NCI-H1417 (cell line): Measurements from ENCODE around the gene BNIP2.
"Not testable (repeated sequence)": the region's sequence is repeated elsewhere in the genome, so short reads cannot be mapped to it uniquely, and the experiment has no call there.

ENCODE experiments used
- DNase-seq, 3 experiments: peaks; one replicate each; lab custom pipeline; 2025; lab: John Stamatoyannopoulos, UW

BNIP2 gene, protein sequence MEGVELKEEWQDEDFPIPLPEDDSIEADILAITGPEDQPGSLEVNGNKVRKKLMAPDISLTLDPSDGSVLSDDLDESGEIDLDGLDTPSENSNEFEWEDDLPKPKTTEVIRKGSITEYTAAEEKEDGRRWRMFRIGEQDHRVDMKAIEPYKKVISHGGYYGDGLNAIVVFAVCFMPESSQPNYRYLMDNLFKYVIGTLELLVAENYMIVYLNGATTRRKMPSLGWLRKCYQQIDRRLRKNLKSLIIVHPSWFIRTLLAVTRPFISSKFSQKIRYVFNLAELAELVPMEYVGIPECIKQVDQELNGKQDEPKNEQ

DNA sequence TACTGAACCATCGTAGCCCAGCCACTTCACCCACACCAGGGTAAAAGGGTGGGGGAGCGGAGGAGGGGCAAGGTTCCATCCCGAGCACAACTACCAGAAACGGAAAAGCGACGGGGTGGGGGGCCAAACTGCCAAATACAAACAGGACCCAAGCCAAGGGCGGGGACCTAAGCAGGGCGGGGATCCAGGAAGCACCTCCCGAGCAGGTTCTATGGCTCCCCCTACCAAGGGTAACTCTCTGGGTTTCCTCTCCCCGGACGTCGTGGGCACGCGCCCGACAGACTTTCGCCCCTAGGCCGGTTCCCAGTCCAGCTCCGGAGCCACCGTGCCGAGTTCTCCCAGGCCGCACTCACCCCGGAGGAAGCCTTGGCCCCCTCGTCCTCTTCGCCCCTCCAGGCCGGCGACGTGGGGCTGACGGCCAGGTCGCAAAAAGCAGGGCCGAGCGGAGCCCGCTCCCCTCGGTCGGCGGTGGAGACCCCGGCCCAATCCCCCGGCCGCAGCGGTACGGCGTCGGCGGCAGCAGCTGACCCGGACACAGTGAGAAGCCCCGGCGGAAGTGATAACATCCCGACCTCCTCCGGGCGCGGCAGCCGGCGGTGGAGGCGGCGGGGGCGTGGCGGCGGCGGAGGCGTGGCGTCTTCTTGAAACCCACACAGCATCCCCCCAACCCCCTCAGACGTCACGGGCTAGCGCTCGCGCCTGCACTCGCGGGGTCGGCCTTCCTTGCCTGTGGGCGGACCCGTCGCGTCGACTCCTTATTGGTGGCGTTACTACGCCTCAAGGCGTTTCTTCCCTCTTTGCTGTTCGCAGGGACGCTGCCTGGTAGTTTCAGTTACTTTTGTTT is at the start of gene BNIP2:
Gene BNIP2, minus strand, starts transcription at position 539 of the 844 bp plus-strand sequence. CDS start 6,863 bp downstream, outside the sequence.
- DNase-seq = peak; percentile 87 to 99 (median 98)

DNA sequence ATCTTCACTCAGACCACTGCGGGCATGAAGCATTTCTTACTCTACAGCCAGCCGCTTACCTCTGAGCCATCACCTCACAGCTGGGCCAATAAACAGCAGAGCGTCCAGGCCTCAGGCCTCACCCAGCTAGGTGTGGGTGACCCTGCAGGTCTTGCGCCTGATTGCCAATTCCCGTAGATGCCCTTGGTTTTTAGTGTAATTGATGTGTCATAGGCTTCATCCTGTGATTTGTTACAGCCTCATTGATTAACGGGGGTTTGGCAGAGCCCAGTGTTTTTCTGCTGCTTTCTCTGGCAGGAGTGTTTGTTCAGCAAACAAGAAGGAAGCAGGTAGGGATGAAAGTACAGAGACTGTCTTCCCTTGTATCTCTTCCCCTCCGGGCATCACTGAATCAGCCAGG is 49.6 kb upstream of the BNIP2 start:
- peak in 2 of 3 experiments; percentile 57 to 89 for DNase-seq

DNA sequence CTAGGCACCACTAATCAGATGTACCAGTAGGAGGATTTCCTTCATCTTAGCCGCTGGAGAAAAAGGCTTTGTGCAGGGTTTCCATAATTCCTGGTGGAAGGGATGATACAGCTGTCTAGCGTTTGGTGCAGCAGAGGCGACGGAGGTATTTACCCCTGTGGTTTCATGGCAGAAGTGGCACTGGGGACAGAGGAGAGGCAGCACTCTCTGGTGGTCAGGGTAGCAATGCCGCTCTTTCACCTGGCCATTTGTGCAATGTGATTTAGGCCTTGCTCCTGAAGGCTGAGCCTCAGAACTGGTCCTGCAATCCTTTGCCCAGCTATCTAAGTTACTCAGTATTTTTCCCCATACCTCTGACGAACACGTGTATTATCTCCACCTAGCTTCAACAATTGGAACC is 47.1 kb upstream of the BNIP2 start:
- no peak for DNase-seq

DNA sequence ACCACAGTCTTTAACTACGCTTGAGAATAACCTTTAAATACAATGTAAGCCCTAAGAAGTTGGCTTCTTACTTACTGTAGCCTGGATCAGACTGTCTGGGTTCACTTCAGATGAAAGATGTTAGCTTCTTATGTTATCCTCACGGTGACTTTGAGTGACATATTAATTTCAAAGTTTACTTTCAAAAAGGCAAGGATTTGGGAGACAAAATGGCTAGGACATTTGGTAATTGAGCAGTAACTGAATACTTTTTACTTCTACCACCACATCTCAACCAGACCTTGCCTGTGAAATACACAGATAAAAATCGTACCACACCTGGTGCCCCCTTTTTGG is 36.0 kb upstream of the BNIP2 start:
- no peak for DNase-seq

DNA sequence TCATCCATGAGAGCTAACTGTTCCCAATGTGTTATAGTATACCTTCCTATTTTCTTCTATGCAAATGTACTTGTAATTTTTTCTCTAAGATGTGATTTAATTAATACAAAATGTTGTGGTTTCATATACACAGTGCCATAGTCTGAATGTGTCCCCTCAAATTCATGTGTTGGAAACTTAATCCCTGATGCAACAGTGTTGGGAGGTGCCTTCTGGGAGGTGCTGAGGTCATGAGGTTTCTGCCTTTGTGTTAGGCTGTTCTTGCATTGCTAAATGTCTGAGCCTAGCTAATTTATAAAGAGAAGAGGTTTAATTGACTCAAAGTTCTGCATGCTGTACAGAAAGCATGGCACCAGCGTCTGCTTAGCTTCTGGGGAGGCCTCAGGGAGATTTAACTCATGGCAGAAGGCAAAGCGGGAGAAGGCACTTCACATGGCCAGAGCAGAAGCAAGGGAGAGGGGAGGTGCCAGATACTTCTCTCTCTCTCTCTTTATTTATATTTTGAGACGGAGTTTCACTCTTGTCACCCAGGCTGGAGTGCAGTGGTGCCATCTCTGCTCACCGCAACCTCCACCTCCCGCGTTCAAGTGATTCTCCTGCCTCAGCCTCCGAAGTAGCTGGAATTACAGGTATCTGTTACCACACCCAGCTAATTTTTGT is 34.7 kb upstream of the BNIP2 start:
- no peak for DNase-seq

DNA sequence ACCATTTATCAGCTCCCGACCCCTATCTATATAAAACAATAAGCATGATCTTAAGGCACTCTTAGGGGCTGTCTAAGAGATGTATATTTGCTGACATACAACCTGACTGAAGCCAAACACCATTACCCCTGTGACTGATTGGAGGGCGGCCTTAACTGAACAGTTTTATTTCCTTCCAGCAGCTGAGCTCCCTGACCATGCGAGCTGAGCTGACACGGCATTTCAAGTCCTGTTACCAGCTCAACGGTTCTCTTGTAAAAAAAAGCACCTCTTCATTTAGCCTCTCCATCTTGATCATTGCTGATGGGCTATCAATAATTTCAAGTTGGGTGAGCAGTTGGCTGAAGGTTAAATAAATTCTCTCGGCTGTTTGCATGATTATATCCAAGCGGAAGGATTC is 33.4 kb upstream of the BNIP2 start:
- DNase-seq = no peak

DNA sequence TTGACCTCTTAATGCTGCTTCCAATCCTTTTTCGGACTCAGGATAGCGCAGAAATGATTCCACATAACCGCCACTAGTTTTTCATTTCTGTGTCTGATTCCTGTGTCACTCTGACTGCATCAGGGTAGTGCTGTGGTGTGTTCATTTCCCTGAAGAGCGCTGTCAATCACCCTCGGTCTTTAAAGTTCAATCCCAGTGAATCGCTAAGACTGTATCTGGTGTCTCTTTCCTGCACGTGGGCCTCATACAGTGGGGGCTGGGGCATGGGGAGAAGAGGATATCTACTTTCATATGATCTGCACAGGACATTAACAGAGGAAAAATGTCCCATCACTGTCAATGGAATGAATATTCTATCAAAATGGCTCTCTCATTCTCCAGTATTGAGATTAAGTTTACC is 32.9 kb upstream of the BNIP2 start:
- DNase-seq = no peak

DNA sequence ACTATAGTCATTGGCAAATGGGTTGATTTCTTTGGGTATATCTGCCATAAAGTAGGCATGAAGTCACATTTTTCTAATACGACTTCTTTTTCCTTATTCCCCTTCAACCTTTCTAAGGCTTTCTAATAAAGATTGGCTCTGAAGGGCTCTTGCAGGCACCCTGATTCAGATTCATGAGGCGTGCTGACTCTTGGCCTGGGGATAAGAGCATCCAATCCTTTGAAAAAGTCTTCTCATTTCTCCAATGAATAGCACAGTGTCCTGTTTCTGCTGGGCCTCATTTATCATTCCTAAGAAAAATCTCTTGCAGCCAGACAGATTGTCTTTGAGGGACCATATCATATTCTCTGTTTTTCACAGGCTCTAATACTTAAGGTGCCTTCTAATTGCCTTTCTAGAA is 32.3 kb upstream of the BNIP2 start:
- no peak for DNase-seq

DNA sequence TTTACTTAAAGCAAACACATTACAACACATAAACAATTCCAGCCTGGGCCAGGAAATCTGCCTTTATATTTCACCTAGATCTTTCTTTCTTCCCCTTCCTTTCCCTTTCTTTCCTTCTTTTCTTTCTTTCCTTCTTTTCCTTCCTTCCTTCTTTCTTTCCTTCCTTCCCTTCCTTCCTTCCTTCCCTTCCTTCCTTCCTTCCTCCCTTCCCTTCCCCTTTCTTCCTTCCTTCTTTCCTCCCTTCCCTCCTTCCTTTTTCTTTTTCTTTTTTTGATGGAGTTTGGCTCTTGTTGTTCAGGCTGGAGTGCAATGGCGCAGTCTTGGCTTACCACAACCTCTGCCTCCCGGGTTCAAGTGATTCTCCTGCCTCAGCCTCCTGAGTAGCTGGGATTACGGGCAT is 24.1 kb upstream of the BNIP2 start:
- DNase-seq = no peak

DNA sequence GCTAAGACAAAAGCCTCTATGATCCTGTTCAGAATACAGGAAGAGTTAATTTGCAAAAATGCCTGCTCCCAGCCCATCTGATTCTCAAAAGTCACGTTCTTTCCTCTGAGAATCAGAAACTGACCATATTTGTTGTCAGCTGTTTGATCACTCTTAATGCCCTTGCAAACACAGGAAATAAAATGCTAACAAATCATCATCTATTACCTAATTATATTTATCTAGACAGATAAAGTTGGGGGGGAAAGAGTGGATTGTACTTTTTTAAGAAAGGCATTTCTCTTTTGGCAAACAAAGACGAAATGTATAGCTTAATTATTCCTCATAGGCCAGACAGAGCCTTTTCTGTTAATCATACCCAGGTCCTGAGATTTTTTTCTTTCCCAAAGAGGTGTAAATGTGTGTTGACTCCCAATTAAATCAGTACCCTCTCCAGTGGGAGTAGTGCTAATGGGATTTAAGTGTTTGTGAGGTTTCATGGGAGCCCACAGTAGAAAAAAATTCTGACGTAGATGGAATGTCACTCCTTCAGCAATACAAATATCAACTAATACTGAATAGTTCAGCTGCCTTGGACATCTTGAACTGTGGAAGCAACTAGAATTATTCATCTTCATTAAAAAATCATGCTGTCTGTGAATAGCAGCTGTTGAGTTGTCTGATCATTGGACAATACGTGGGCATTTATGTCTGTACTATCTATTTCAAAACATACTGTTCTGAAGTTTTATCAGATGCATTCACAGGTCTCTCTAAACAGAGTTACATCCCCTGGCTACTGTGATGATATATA is 22.5 kb upstream of the BNIP2 start:
- DNase-seq = peak in 2 of 3 experiments; percentile 48 to 84

DNA sequence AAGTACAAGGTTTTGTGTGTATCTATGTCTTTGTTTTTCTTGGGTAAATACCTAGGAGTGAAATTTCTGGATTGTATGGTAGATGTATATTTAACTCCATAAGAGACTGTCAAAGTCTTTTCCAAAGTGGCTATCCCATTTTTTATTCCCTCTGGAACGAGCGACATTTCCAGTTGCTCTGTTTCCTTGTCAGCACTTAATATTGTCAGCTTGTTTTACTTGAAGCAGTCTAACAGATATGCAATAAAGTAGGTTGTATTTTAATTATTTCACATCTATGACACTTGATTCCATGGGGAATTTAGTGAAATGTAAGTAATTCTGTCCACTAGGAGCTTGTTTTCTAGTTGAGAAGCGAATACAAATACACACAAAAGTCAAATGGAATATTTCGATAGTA is 18.5 kb upstream of the BNIP2 start:
- no peak for DNase-seq

DNA sequence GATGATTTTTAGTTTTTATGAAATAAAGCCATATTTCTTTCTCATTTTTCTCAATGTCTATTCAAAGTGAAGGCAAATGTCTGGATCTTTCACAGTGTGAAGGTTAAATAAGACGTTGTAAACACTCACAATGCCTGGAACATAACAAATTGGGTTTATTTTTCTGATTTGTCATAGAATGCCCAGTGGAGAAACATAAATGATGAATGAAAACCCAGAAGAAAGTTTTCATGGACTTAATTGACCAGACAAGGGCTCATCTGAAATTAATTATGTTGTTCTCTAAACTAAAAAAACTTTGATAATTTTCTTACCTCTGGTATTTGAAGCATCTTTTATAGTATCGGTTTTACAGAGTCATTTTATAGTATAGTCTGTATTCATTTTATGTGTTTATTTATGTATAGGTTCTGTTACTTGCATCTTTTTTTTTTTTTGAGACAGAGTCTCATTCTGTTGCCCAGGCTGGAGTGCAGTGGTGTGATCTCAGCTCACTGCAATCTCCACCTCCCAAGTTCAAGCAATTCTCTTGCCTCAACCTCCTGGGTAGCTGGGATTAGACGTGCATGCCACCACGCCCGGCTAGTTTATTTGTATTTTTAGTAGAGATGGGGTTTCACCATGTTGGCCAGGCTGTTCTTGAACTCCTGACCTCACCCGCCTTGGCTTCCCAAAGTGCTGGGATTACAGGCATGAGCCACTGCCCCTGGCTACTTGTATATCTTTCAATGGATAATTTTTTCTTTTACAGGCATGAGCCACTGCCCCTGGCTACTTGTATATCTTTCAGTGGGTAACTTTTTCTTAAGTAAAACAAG is 15.1 kb upstream of the BNIP2 start:
- DNase-seq = no peak

DNA sequence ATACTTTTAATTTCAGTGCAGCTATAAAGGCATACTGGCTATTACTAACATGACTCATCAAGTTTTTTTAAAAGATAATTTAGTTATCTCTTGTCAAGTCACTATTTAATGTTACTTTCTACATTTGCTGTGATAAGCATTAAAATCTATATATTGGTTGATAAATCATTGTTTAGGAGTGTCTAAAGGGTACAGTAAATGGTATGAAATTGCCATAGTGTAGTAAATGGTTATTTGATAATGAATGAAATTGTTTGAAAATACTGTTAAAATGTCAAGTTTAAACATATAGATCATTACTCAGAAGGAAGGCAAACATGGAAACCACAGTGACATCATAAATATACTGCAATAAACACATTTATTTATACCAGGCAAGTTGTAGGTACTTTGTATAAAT is 13.2 kb upstream of the BNIP2 start:
- no peak for DNase-seq

DNA sequence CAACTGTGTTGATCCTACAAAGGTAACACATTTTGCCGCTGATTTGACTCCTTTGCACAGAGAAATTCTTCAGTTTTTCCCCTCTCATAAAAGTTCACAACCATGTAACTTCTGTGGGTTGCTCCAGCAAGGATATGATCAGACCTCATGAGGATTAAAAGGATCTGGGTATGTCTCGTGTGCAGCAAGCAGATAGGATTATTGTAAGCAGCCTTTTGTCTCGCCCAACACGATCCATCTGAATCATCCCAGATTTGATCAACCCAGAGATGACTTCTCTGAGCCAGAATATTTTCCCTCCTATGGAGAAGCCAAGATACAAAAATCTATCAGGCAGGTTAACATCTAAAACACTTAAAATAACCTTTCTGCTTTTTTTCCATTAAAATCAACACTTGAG is 12.8 kb upstream of the BNIP2 start:
- no peak for DNase-seq

DNA sequence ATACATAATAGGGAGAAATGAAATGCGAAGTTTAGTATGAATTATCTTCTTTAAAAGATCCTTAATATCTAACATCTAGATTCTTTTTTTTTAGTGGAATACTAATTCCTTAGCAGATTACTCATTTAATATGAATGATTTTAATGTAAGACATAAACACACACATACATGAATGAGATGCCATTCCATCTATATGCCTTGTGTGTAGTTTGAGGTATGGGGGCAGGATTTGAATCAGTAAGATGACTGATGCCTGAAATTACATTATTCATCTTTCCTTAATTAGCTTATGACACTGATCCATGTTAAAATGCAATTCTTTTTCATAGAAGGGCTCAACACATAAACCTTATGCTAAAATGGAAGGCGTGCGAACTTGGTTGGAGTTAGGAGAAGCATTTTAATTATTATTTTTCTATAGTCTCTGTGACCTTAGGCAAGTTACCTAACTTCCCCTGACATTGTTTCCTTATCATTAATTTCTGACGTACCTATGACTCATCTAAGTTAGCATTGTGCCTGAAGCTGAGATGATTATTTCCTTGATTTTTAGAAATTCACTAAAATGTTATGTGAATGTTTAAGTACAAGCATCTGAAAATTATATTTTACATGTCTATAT is 10.8 kb upstream of the BNIP2 start:
- DNase-seq = no peak

DNA sequence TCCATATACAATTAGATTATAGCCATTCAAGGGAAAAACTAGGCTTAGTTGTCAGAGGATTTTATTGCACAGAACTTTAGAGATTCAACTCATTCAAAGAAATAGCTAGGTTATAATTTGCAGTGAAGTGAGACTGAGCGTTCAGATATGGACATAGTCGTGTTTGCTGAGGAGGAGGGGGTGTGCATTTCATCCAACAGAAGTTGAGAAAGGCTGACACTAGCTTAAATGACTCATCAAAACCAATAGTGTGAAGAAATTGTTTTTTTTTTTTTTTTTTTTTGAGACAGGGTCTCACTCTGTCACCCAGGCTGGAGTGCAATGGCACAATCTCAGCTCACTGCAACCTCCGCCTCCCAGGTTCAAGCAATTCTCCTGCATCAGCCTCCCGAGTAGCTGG is 8.9 kb upstream of the BNIP2 start:
- not testable (repeated sequence) for DNase-seq

DNA sequence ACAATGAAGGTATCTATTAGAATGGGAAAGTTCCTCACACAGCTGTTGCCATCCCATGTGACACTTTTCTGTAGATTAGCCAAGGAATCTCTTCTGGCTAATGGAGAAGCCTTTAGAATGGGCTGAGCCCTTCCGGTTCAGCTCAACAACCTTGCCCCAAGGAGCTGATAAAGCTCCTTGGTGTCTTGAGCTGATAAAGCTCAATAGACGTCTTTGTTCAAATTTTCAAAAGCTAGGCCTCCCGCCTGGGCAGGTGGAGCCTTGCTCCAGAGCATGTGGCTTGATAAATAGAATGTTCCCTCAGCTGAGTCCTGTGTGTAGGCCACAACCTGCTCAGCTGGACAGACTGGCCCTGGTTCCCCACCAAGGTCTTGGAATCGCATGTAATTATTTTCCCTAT is 7.2 kb upstream of the BNIP2 start:
- no peak for DNase-seq

DNA sequence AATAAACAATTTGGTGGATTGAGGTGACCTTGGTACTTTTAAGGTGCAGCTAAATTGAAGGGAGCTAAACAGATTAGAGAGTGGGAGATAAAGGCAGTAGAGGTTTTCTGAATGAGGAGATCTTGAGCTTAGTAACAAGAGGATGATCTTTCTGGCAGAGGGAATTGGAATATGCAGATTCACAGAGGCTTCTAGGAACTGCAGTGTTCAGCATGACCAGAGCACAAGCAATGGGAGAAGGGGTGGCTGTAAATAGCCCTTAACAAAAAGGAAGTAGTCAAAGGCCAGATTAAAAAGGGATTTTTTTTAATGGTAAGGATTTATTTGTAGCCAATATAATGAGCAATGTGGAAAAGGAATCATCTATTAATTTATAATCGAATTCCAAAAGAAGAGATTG is 5.7 kb upstream of the BNIP2 start:
- no peak for DNase-seq

DNA sequence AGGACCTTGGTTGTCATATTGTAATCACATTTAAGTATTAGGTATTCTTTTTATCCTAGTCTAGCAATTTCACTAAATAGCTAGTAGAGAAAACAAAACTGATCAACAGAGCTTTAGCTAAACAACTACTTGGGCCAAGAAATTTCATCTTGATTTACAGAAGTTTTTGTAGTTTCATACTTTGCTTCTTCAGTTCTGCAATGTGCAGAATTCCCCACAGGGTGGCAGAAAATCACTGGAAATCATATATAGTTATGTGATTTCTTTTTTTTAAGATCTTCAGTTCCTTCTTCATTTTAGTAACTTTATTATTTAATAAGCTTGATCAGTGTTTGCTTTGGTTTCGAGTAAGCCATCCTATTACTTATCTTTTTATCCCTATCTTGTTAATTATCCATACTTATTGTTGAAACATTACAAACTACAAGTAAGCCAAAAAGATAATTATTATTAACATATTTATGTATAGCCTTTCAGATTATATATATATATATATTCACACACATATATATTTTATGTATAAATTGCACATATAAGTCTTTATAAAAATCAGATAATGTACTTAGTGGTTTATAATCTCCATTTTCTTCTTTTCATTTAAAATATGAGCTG is 2.2 kb upstream of the BNIP2 start:
- DNase-seq = peak; percentile 2 to 74 (median 33)

DNA sequence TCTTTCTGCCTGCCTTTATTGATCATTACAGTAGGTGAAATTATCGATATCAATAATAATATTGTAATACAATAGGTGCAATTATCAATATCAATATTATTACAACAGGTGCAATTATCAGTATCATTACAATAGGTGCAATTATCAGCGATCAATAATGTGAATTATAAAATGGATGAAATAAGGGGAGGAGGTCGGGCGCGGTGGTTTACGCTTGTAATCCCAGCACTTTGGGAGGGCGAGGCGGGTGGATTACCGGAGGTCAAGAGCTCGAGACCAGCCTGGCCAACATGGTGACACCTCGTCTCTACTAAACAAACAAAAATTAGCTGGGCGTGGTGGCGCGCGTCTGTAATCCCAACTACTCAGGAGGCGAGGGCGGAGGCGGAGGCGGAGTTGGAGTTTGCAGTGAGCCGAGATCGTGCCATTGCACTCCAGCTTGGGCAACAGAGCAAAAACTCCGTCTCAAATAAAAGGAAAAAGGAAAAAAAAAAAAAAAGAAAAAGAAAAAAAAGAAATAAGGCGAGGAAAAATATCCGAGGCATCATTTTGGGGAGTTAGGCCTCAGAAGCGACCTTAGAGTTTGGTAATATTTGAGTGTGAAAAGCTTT is 611 bp upstream of the BNIP2 start:
- peak; percentile 47 to 94 (median 89) for DNase-seq
